Thyroid gland (tissue), 4 donors: ENCODE measurements around the gene ANO2. TPM values are rescaled to one million over a fixed set of nuclear protein-coding genes. Genes with fewer than 3 reads are reported as not detected.

Source experiments
- DNase-seq, 2 donors: peaks; one replicate each; pipeline ENCODE4 v3.0.0-alpha.2; 2019
- H3K27ac ChIP-seq, 3 donors: fragments of 200-600 bp; sonication (generic); 1 replicate in 2 of 3; 2 replicates in 1 of 3; pipeline ENCODE4 v1.5.1; 2016 to 2019; ENCODE audit warnings: mild to moderate bottlenecking in 1 of 3, moderate library complexity in 1 of 3
- H3K27me3 ChIP-seq: fragments of 200-600 bp; sonication (generic); one replicate; pipeline ENCODE4 v1.5.1; 2019
- H3K36me3 ChIP-seq, 2 donors: fragments of 200-600 bp; sonication (generic); one replicate each; pipeline ENCODE4 v1.5.1; 2016 to 2019
- H3K4me1 ChIP-seq, 2 donors: fragments of 200-600 bp; sonication (generic); one replicate each; pipeline ENCODE4 v1.5.1; 2017 to 2019
- H3K4me3 ChIP-seq, 3 donors: fragments of 200-600 bp; sonication (generic); replicated peaks in 1 of 3; 1 replicate in 2 of 3; 2 replicates in 1 of 3; pipeline ENCODE4 v1.5.1; 2016; ENCODE audit warnings: mild to moderate bottlenecking in 1 of 3
- H3K9me3 ChIP-seq: fragments of 200-600 bp; sonication (generic); one replicate; pipeline ENCODE4 v1.5.1; 2017
- POLR2A ChIP-seq, 2 donors: fragments of 450-650 bp; IDR thresholded peaks; one replicate each; pipeline ENCODE4 v1.6.1; 2017; ENCODE audit warnings: antibody characterized with exemption in 2 of 2, mild to moderate bottlenecking in 2 of 2, moderate library complexity in 1 of 2
- WGBS, 2 donors: methylation state at CpG; one replicate each; pipeline ENCODE4 v1.1.5; 2017; 5-methylcytosine and 5-hydroxymethylcytosine counted together
- intact Hi-C: fragments of 100-400 bp; cut with DNase I; formaldehyde crosslinking; loops from one replicate; pipeline ENCODE4 v1.15.1; 2023
- total RNA-seq, 4 donors: library from RNA; depleted of rRNA; stranded (reverse); fragments of >200 nt; gene quantifications; one replicate each; pipeline ENCODE4 v1.2.3, GENCODE V29; 2016
- TF ChIP-seq, protein P1 (sequence below), 6 experiments: fragments of 200-600 bp in 3 of 6; fragments of 450-650 bp in 3 of 6; sonication (generic) in 3 of 6; IDR thresholded peaks; one replicate each; pipeline ENCODE4 v1.5.1; 2016 to 2019; ENCODE audit warnings: antibody characterized with exemption in 6 of 6, mild to moderate bottlenecking in 2 of 6, inconsistent platforms in 1 of 6, moderate library complexity in 1 of 6

The ANO2 gene
- total RNA-seq, 4 donors from 2014 or later, result 0.78 to 7.0 (median 2.2) TPM

DNA sequence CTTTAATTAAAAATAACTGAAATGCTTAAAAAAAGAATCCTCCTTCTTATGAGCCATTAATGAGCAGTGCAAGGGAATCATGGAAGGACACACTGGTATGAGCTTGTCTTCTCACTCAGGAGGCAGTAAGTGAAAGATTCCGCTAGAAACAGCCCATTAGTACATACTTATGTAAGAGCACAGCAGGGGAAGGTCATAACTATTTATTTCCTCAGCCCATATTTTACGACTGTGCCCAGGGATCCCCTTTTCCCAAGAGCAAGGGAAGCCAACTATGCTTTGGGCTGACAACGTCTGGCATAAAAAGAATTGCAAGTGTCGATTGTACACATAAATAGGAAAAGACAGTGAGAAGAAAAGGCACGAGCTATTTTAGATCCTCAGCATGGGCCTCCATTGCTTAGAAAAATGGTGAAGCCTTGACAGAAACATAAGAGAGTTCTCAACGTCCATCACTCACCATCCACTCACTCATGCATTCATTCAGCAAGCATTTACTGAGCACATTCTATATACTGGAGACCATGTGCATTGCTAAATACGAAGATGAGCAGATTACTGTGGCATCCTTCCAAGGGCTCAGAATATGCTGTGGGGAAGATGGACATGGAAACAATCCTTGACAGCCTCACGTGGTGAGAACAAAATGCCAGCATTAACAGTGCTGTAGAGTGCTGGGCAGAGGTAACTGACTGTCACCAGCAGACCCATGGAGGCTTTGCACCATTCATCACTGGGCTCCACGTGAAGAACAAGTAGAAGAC, 360.5 kb downstream of the ANO2 start:
- no peaks in the 10 kb centered on the region for H3K27me3 ChIP-seq
- 82 to 86% methylated on average over 9 of the region's 9 CpGs for WGBS, 2 donors
- no peaks in the 10 kb centered on the region for H3K9me3 ChIP-seq
- intact Hi-C loops, result no loop called here
- no peak overlapping the region for H3K4me3 ChIP-seq
- DNase-seq, result no peak
- H3K4me1 ChIP-seq, result peaks cover 0 to 20% of the 10 kb centered on the region in 2 donors
- H3K36me3 ChIP-seq, result no peaks in the 10 kb centered on the region
- no peak overlapping the region for H3K27ac ChIP-seq
- TF ChIP-seq POLR2A (IDR thresholded peaks at IDR 0.05), result no peak
- TF ChIP-seq, protein P1, sequence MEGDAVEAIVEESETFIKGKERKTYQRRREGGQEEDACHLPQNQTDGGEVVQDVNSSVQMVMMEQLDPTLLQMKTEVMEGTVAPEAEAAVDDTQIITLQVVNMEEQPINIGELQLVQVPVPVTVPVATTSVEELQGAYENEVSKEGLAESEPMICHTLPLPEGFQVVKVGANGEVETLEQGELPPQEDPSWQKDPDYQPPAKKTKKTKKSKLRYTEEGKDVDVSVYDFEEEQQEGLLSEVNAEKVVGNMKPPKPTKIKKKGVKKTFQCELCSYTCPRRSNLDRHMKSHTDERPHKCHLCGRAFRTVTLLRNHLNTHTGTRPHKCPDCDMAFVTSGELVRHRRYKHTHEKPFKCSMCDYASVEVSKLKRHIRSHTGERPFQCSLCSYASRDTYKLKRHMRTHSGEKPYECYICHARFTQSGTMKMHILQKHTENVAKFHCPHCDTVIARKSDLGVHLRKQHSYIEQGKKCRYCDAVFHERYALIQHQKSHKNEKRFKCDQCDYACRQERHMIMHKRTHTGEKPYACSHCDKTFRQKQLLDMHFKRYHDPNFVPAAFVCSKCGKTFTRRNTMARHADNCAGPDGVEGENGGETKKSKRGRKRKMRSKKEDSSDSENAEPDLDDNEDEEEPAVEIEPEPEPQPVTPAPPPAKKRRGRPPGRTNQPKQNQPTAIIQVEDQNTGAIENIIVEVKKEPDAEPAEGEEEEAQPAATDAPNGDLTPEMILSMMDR (IDR thresholded peaks at IDR 0.05), result no peak

DNA sequence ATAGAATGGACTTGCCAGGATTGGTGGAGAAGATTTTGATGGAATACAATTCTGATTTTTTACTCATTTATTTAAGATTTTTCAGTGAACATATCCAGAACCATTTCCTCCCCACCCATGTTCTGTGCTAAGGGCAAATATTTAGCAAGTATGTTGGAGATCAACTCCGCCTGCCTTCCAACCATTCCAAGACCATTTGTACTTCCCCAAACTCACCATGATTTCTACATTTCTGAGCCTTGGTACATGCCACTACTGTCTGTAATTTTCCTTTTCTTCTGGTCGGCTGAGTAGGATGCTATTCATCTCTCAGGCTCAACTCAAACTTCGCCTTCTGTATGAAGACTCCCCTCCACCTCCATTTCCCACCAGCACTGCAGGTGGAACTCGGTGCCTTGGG, 362.5 kb downstream of the ANO2 start:
- Histone ChIP-seq H3K4me3 (no peak overlapping the region), H3K4me1 (peaks cover 0 to 20% of the 10 kb centered on the region in 2 donors), H3K36me3 (no peaks in the 10 kb centered on the region), H3K27ac (no peak overlapping the region), H3K9me3 (no peaks in the 10 kb centered on the region), H3K27me3 (no peaks in the 10 kb centered on the region)
- intact Hi-C loops, result no loop called here
- no peak for TF ChIP-seq POLR2A (IDR thresholded peaks at IDR 0.05)
- TF ChIP-seq, protein P1 (IDR thresholded peaks at IDR 0.05), result no peak
- DNase-seq, result no peak
- WGBS, 2 donors, result 82 to 86% methylated on average over 4 of the region's 4 CpGs

DNA sequence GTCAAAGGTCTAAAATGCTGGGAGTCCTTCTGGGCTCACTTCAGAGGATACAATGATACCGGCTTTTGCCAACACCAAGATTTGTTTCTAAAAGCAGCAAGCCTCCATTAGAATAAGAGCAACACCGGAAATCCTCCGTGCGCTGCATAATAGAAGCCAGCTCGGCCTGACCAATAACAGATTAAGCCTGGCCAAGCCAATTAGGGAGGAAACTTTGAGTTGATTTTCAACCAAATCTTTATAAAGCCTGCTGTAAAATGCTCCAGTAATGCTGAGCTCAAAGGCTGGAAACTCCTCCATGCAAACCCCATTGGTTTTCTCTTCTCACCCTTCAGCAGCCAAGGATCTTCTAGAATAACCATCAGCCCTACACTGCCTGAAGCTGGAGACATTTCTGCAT, 363.0 kb downstream of the ANO2 start:
- Histone ChIP-seq H3K27ac (no peak overlapping the region), H3K4me1 (peaks cover 0 to 20% of the 10 kb centered on the region in 2 donors), H3K36me3 (no peaks in the 10 kb centered on the region), H3K9me3 (no peaks in the 10 kb centered on the region), H3K27me3 (no peaks in the 10 kb centered on the region), H3K4me3 (no peak overlapping the region)
- intact Hi-C loops, result no loop called here
- TF ChIP-seq, protein P1 (IDR thresholded peaks at IDR 0.05), result no peak
- TF ChIP-seq POLR2A (IDR thresholded peaks at IDR 0.05), result no peak
- no peak for DNase-seq
- 11 to 24% methylated on average over 5 of the region's 5 CpGs for WGBS, 2 donors

DNA sequence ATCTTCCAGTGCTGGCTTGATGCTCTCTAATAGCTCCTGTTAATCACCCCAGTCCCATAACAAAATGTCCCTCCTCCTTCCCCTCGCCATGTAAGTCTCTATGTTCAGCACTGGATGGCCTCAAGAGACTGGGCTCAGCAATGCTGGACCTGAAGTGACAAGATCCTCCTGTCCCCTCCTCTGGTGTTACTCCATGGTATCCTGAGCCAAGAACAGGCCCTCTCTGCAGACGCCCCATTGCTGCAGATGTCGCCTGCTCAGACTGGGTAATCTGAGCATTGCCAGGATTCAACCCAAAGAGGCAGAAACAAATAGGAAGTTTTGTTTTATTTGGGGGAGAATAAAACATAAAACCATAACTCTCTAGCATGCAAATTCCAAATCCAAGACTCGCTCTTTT, 363.4 kb downstream of the ANO2 start:
- H3K27ac ChIP-seq, result no peak overlapping the region
- no peaks in the 10 kb centered on the region for H3K27me3 ChIP-seq
- no peaks in the 10 kb centered on the region for H3K36me3 ChIP-seq
- intact Hi-C loops, result no loop called here
- TF ChIP-seq, protein P1 (IDR thresholded peaks at IDR 0.05), result no peak
- no peak for TF ChIP-seq POLR2A (IDR thresholded peaks at IDR 0.05)
- no peak overlapping the region for H3K4me3 ChIP-seq
- no peak for DNase-seq
- no peaks in the 10 kb centered on the region for H3K9me3 ChIP-seq
- 61 to 69% methylated on average over 4 of the region's 4 CpGs for WGBS, 2 donors
- peaks cover 0 to 20% of the 10 kb centered on the region in 2 donors for H3K4me1 ChIP-seq

DNA sequence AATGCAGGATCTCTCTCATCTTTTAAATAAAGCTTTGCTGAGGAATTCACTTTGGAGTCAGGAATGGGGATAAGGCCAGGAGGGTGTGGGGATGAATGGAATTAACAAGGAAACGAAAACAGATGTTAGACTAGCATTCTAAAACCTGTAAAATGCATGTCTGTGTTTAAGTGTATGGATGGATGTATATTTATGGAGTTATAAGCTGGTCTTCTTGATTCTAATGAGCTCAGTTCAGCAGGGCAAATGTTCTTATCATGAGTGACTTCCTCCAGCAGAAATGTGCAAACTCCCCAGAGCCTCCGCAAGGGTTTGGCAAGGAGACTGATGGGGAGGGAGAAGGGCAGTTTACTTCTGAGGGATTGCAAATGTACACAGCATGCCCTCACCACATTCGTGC, 364.0 kb downstream of the ANO2 start:
- no peaks in the 10 kb centered on the region for H3K9me3 ChIP-seq
- WGBS, 2 donors, result 45 to 71% methylated on average over 3 of the region's 3 CpGs
- H3K27ac ChIP-seq, result no peak overlapping the region
- no peaks in the 10 kb centered on the region for H3K27me3 ChIP-seq
- H3K36me3 ChIP-seq, result no peaks in the 10 kb centered on the region
- intact Hi-C loops, result no loop called here
- TF ChIP-seq, protein P1 (IDR thresholded peaks at IDR 0.05), result no peak
- no peak for TF ChIP-seq POLR2A (IDR thresholded peaks at IDR 0.05)
- no peak overlapping the region for H3K4me3 ChIP-seq
- peaks cover 0 to 20% of the 10 kb centered on the region in 2 donors for H3K4me1 ChIP-seq
- no peak for DNase-seq
